AG09309 (cell line): ENCODE measurements around the gene METTL3.

Source experiments
- DNase-seq: peaks from one replicate; pipeline ENCODE4 v3.0.0-alpha.2; 2010; ENCODE audit warnings: low read depth
- H3K4me3 ChIP-seq: 2 replicates; pipeline ENCODE4 v1.5.1; 2011; ENCODE audit warnings: mild to moderate bottlenecking, low read depth, low read length, moderate library complexity; ENCODE audit not compliant: control insufficient read depth
- TF ChIP-seq, protein P1 (sequence below): IDR thresholded peaks from 2 replicates; pipeline ENCODE4 v1.5.1; 2011; ENCODE audit warnings: mild to moderate bottlenecking, low read depth, low read length, inconsistent platforms; ENCODE audit not compliant: insufficient read depth, control insufficient read depth; ENCODE audit errors: missing control alignments

METTL3 gene

DNA sequence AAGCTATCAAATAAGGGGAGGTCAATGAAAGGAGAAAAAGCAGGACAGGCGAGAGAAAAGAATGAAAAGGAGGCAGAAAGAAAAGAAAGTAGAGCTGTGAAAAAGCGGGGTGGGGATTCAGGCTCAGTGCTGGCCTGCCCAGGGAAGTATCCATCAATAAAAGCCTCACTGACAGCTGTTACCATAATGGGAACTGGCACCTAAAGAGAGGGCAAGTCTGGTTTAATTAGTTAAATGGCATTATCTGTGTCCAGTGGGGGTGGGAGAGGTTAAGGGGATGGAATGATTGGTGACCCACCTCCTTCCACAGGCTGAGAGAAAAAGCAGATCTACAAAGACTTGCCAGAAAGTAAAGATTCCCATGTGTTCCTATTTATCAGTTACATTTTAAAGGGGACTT is 7.6 kb upstream of the METTL3 start:
- no peak for DNase-seq
- TF ChIP-seq, protein P1, sequence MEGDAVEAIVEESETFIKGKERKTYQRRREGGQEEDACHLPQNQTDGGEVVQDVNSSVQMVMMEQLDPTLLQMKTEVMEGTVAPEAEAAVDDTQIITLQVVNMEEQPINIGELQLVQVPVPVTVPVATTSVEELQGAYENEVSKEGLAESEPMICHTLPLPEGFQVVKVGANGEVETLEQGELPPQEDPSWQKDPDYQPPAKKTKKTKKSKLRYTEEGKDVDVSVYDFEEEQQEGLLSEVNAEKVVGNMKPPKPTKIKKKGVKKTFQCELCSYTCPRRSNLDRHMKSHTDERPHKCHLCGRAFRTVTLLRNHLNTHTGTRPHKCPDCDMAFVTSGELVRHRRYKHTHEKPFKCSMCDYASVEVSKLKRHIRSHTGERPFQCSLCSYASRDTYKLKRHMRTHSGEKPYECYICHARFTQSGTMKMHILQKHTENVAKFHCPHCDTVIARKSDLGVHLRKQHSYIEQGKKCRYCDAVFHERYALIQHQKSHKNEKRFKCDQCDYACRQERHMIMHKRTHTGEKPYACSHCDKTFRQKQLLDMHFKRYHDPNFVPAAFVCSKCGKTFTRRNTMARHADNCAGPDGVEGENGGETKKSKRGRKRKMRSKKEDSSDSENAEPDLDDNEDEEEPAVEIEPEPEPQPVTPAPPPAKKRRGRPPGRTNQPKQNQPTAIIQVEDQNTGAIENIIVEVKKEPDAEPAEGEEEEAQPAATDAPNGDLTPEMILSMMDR: no peak
- no peak overlapping the region for H3K4me3 ChIP-seq

DNA sequence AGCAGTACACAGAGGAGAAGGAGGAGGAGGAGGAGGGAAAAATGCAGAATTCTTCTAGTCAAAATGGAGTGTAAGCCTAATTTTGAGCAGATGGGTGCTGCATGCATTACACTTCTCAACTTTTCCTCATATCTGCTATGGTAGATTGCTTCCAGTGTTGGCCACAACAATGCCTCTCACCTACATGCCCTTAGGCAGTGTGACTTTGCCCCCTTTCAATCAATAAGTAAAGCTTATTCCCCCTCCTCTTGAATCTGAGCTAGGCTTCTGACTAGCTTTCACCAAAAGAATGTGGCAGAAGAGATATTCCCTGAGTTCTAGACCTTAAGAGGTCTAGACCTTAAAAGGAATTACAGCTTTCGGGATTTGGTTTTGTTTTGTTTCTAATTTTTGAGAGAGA is 3.2 kb upstream of the METTL3 start:
- DNase-seq: no peak
- H3K4me3 ChIP-seq: no peak overlapping the region
- TF ChIP-seq, protein P1: no peak

DNA sequence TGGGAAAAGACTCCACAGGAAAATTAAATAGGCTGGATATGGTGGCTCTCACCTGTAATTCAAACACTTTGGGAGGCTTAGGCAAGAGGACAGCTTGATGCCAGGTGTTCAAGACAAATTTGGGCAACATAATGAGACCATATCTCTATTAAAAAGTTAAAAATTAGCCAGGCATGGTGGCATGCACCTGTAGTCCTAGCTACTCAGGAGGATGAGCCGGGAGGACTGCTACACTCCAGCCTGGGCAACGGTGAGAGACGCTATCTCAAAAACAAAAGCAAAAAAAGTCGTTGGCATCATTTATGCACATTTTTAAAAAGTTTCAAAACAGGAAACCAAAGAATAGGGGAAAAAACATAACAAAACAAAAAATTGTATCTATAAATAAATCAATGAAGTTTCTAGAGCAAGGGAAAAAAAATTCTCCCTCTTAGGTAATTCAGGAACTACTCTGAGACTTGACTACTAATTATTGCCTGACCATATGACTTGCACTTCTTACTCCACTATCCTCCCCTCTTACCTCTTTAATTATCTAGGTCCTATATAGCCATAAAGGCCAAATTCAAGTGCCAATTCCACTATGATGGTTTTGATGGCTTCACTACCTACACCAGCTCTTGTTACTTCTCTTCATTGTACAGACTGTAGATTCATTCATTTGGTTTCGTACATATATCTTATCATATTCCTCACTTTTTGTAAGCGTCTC is 1.6 kb downstream of the METTL3 start:
- no peak overlapping the region for H3K4me3 ChIP-seq
- TF ChIP-seq, protein P1: no peak
- DNase-seq: no peak

DNA sequence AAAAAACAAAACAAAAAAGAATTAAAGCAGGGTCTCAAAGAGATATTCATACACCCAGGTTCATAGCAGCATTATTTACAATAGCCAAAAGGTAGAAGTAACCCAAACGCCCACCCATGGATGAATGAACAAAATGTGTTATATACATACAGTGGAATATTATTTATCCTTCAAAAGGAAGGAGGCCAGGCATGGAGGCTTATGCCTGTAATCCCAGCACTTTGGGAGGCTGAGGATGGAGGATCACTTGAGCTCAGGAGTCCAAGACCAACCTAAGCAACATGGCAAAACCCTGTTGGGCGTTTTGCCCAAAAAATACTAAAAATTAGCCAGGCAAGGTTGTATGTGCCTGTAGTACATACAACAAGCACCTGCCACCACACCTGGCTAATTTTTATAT is 4.6 kb downstream of the METTL3 start:
- DNase-seq: no peak
- no peak overlapping the region for H3K4me3 ChIP-seq
- TF ChIP-seq, protein P1: no peak

DNA sequence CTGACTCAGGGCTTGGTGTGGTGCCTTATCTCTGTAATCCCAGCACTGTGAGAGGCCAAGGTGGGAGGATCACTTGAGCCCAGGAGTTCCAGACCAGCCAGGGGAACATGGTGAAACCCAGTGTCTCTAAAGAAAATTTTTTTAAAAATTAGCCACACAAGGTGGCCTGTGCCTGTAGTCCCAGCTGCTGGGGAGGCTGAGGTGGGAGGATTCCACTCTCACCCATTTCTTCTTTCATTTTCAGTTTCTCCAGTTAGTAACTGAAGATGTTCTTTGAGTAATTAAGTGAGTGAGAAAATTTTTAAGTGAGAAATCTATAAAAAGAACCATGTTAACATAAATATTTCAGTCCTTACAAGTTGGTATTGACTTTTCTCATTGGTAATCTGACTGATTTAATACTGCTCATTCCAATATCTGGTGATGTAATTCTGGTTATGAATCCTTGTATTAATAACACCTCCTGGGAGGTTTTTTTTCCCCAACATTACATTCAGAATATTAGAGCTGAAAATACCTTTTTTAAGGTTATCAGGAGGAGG is 6.1 kb downstream of the METTL3 start:
- H3K4me3 ChIP-seq: no peak overlapping the region
- TF ChIP-seq, protein P1: no peak
- DNase-seq: no peak

DNA sequence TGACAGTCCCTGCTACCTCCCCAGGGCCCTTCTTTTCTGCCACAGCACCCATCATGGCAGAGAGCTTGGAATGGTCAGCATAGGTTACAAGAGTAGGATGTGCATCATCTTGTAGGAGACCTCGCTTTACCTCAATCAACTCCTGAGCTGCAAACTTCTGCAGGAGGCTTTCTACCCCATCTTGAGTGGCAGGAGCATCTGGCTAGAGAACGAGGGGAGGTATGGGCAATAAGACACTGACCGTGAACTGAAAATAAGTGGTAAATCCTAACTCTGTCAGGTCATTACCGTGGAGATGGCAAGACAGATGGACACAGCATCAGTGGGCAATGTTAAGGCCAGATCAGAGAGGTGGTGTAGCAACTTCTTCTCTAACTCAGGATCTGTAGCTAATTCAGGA is 7.8 kb downstream of the METTL3 start:
- DNase-seq: no peak
- no peak overlapping the region for H3K4me3 ChIP-seq
- TF ChIP-seq, protein P1: no peak
